Right lung (tissue), 5 donors: ENCODE measurements around the gene PSAPL1. TPM values are rescaled to one million over a fixed set of nuclear protein-coding genes. Genes with fewer than 3 reads are reported as not detected.

Experiments used
- DNase-seq, 2 donors: peaks; one replicate each; pipeline ENCODE4 v3.0.0-alpha.2; 2013
- polyA plus RNA-seq, 5 donors: library from polyadenylated mRNA; unstranded; fragments of 120-200 nt; gene quantifications; one replicate each; pipeline versions ENCODE4 v1.2.1 to v1.2.3, GENCODE V29; 2013; ENCODE audit warnings: inconsistent platforms in 1 of 5, low replicate concordance in 1 of 5; ENCODE audit not compliant: insufficient read length in 5 of 5, insufficient read depth in 1 of 5

PSAPL1 gene
- polyA plus RNA-seq, 5 donors = 0.04 to 0.10 (median 0.07) TPM; not detected in 1

GRCh38 chr4:7383266-7383665, 51.5 kb downstream of the PSAPL1 start:
- no peak for DNase-seq

- DNase-seq = no peak
Observed at GRCh38 chr4:7382634-7383014, 52.1 kb downstream of the PSAPL1 start.

GRCh38 chr4:7381890-7382633, 52.7 kb downstream of the PSAPL1 start:
- DNase-seq = no peak

GRCh38 chr4:7381221-7381889, 53.4 kb downstream of the PSAPL1 start:
- no peak for DNase-seq

Other genes with a start within 250 kb of the PSAPL1 start
- 1 to 10 TPM; 4.8 to 8.6 (median 5.8) TPM for gene SORCS2, start 242.4 kb downstream of the PSAPL1 start, polyA plus RNA-seq